Measurements from ENCODE around the gene TBC1D30.

The TBC1D30 gene

DNA sequence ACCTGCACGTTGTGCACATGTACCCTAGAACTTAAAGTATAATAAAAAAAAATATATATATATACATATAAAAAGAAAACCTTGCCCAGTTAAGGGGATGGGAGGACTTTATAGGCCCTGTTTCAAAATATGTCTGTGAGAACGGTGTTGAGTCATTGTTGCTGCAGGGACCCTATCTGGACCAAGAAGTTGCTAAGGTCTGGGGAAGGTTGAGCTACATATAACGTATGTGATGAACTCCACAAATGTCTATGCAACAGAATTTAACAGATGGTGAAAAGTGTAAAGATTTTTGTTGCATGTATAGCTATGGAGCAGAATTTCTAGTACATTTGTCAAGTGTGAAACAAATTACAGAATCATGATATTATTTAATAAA is 59.7 kb downstream of the TBC1D30 start:
- no peak for TF ChIP-seq ZFP3 (CRISPR knock-in tag; IDR thresholded peaks at IDR 0.05)
- TF ChIP-seq ZNF565 (CRISPR knock-in tag; conservative IDR thresholded peaks at IDR 0.05; ENCODE audit: low read depth) = no peak
- no peak for TF ChIP-seq PPARA (CRISPR knock-in tag; IDR thresholded peaks at IDR 0.05; ENCODE audit: borderline replicate concordance)
- TF ChIP-seq CSDC2 (CRISPR knock-in tag; IDR thresholded peaks at IDR 0.05) = no peak
- no peak for TF ChIP-seq ARNTL (CRISPR knock-in tag; IDR thresholded peaks at IDR 0.05; ENCODE audit: borderline replicate concordance, low read depth)
- no peak for TF ChIP-seq POU6F1 (CRISPR knock-in tag; IDR thresholded peaks at IDR 0.05; ENCODE audit: borderline replicate concordance, low read depth)
- TF ChIP-seq ESRRG (CRISPR knock-in tag; IDR thresholded peaks at IDR 0.05) = no peak
- no peak for ATAC-seq

GRCh38 chr12:64884728-64885127 is 60.3 kb downstream of the TBC1D30 start:
- TF ChIP-seq ZFP30 (CRISPR knock-in tag; IDR thresholded peaks at IDR 0.05) (no peak), POU6F1 (CRISPR knock-in tag; IDR thresholded peaks at IDR 0.05; ENCODE audit: borderline replicate concordance, low read depth) (no peak), SNAI2 (CRISPR knock-in tag; IDR thresholded peaks at IDR 0.05) (no peak), CSDC2 (CRISPR knock-in tag; IDR thresholded peaks at IDR 0.05) (no peak), TOX (CRISPR knock-in tag; IDR thresholded peaks at IDR 0.05; ENCODE audit: borderline replicate concordance) (no peak), BACH2 (CRISPR knock-in tag; IDR thresholded peaks at IDR 0.05; ENCODE audit: borderline replicate concordance) (no peak), ARNTL (CRISPR knock-in tag; IDR thresholded peaks at IDR 0.05; ENCODE audit: borderline replicate concordance, low read depth) (no peak), ZNF565 (CRISPR knock-in tag; conservative IDR thresholded peaks at IDR 0.05; ENCODE audit: low read depth) (no peak), TCF4 (CRISPR knock-in tag; IDR thresholded peaks at IDR 0.05; ENCODE audit: borderline replicate concordance) (no peak), PPARA (CRISPR knock-in tag; IDR thresholded peaks at IDR 0.05; ENCODE audit: borderline replicate concordance) (no peak), ZNF70 (CRISPR knock-in tag; IDR thresholded peaks at IDR 0.05) (no peak)
- TF ChIP-seq, protein P1, sequence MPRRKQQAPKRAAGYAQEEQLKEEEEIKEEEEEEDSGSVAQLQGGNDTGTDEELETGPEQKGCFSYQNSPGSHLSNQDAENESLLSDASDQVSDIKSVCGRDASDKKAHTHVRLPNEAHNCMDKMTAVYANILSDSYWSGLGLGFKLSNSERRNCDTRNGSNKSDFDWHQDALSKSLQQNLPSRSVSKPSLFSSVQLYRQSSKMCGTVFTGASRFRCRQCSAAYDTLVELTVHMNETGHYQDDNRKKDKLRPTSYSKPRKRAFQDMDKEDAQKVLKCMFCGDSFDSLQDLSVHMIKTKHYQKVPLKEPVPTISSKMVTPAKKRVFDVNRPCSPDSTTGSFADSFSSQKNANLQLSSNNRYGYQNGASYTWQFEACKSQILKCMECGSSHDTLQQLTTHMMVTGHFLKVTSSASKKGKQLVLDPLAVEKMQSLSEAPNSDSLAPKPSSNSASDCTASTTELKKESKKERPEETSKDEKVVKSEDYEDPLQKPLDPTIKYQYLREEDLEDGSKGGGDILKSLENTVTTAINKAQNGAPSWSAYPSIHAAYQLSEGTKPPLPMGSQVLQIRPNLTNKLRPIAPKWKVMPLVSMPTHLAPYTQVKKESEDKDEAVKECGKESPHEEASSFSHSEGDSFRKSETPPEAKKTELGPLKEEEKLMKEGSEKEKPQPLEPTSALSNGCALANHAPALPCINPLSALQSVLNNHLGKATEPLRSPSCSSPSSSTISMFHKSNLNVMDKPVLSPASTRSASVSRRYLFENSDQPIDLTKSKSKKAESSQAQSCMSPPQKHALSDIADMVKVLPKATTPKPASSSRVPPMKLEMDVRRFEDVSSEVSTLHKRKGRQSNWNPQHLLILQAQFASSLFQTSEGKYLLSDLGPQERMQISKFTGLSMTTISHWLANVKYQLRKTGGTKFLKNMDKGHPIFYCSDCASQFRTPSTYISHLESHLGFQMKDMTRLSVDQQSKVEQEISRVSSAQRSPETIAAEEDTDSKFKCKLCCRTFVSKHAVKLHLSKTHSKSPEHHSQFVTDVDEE (CRISPR knock-in tag; IDR thresholded peaks at IDR 0.05) = no peak
- ATAC-seq = no peak

DNA sequence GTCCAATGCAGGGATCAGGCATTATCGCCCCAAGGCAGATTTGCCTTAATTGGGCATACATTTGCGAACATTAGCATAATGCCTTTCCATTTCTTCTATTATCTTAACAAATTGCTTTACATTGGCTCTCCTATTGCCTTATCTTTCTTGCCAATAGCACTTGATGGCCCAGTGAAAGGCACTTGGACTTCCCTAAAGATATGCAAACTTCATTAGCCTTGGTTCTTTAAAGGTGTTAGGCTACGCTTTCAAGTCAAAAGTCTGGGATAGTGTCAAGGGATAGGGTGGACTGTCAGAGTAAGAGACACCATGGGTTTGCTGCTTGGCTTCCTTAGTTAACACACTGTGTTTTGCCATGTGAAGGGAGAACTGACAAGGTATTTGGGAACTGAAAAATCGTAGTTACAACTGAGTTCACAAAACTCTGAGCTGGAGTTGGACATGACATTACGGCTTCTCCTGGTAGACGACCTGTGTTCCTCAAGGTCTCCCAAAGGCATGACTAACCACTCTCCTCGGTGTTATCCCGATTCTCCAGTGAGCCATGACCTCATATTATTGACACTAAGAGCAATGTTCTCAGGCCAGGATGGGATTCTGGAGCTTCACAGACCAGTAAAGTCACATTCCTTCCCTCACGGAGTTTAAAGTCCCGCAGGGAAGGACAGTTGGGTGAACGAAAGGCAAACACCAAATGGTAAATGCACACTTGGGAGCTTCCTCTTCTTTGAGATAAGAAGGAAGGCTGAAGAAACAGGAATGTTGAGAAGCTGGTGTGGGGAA is 65.2 kb downstream of the TBC1D30 start:
- no peak for TF ChIP-seq POU6F1 (CRISPR knock-in tag; IDR thresholded peaks at IDR 0.05; ENCODE audit: borderline replicate concordance, low read depth)
- no peak for TF ChIP-seq ZC3H10 (CRISPR knock-in tag; IDR thresholded peaks at IDR 0.05)
- TF ChIP-seq ZNF8 (CRISPR knock-in tag; IDR thresholded peaks at IDR 0.05) = no peak
- no peak for TF ChIP-seq TCF4 (CRISPR knock-in tag; IDR thresholded peaks at IDR 0.05; ENCODE audit: borderline replicate concordance)
- TF ChIP-seq, protein P2, sequence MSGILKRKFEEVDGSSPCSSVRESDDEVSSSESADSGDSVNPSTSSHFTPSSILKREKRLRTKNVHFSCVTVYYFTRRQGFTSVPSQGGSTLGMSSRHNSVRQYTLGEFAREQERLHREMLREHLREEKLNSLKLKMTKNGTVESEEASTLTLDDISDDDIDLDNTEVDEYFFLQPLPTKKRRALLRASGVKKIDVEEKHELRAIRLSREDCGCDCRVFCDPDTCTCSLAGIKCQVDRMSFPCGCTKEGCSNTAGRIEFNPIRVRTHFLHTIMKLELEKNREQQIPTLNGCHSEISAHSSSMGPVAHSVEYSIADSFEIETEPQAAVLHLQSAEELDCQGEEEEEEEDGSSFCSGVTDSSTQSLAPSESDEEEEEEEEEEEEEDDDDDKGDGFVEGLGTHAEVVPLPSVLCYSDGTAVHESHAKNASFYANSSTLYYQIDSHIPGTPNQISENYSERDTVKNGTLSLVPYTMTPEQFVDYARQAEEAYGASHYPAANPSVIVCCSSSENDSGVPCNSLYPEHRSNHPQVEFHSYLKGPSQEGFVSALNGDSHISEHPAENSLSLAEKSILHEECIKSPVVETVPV (CRISPR knock-in tag; IDR thresholded peaks at IDR 0.05) = no peak
- TF ChIP-seq, protein P1 (CRISPR knock-in tag; IDR thresholded peaks at IDR 0.05) = no peak
- TF ChIP-seq CSDC2 (CRISPR knock-in tag; IDR thresholded peaks at IDR 0.05) = no peak
- TF ChIP-seq ZNF70 (CRISPR knock-in tag; IDR thresholded peaks at IDR 0.05) = no peak
- no peak for TF ChIP-seq ARNTL (CRISPR knock-in tag; IDR thresholded peaks at IDR 0.05; ENCODE audit: borderline replicate concordance, low read depth)
- TF ChIP-seq SNAI2 (CRISPR knock-in tag; IDR thresholded peaks at IDR 0.05) = no peak
- no peak for TF ChIP-seq PPARA (CRISPR knock-in tag; IDR thresholded peaks at IDR 0.05; ENCODE audit: borderline replicate concordance)
- TF ChIP-seq ZNF565 (CRISPR knock-in tag; conservative IDR thresholded peaks at IDR 0.05; ENCODE audit: low read depth) = no peak
- TF ChIP-seq ZFP3 (CRISPR knock-in tag; IDR thresholded peaks at IDR 0.05) = no peak
- TF ChIP-seq ISL1 (CRISPR knock-in tag; IDR thresholded peaks at IDR 0.05) = no peak
- no peak for TF ChIP-seq ZFP30 (CRISPR knock-in tag; IDR thresholded peaks at IDR 0.05)
- ATAC-seq = no peak; the same call in 2 of the 3 replicates
